T-helper 1 cell treated with Interleukin-12 subunit alpha and Interleukin-12 subunit beta and Interleukin-4 antibody, amounts not matched to agents 30 ng/mL and 1 ng/mL, for 36 hours (primary cell): ENCODE results near the gene SPOCK3. TPM values are rescaled to one million over a fixed set of nuclear protein-coding genes. Genes with fewer than 3 reads are reported as not detected.
"Not testable (repeated sequence)": the region's sequence is repeated elsewhere in the genome, so short reads cannot be mapped to it uniquely, and the experiment has no call there.

Experiments used
- intact Hi-C: fragments of 100-400 bp; cut with micrococcal nuclease; formaldehyde crosslinking; loops from one replicate; pipeline ENCODE4 v1.15.1; 2024
- total RNA-seq: library from RNA; stranded (reverse); gene quantifications from 2 replicates; pipeline ENCODE4 v1.2.3, GENCODE V29; 2022

Gene SPOCK3
- total RNA-seq, 1 donor from 2014 or later, result not detected

GRCh38 chr4:166968219-166968618 lies 266.1 kb downstream of the SPOCK3 start:
- intact Hi-C loops, result not testable (repeated sequence)

- intact Hi-C loops, result no loop called here
Observed at GRCh38 chr4:166965562-166965961, 268.7 kb downstream of the SPOCK3 start.

- intact Hi-C loops, result no loop called here
Observed at GRCh38 chr4:166957451-166957850, 276.8 kb downstream of the SPOCK3 start.

GRCh38 chr4:166956484-166956883 lies 277.8 kb downstream of the SPOCK3 start:
- intact Hi-C loops, result no loop called here

GRCh38 chr4:166941629-166942028 lies 292.7 kb downstream of the SPOCK3 start:
- intact Hi-C loops, result no loop called here

GRCh38 chr4:166930464-166930863 lies 303.8 kb downstream of the SPOCK3 start:
- intact Hi-C loops, result no loop called here

- intact Hi-C loops, result no loop called here
Observed at GRCh38 chr4:166924424-166924823, 309.9 kb downstream of the SPOCK3 start.

- intact Hi-C loops, result no loop called here
Observed at GRCh38 chr4:166913926-166914325, 320.4 kb downstream of the SPOCK3 start.

GRCh38 chr4:166903408-166903807 lies 330.9 kb downstream of the SPOCK3 start:
- intact Hi-C loops, result no loop called here

GRCh38 chr4:166902941-166903340 lies 331.4 kb downstream of the SPOCK3 start:
- intact Hi-C loops, result no loop called here

- intact Hi-C loops, result no loop called here
Observed at GRCh38 chr4:166896254-166896653, 338.0 kb downstream of the SPOCK3 start.

- intact Hi-C loops, result no loop called here
Observed at GRCh38 chr4:166895771-166896170, 338.5 kb downstream of the SPOCK3 start.

GRCh38 chr4:166887457-166887856 lies 346.8 kb downstream of the SPOCK3 start:
- intact Hi-C loops, result no loop called here

GRCh38 chr4:166886718-166887117 lies 347.6 kb downstream of the SPOCK3 start:
- intact Hi-C loops, result no loop called here

- intact Hi-C loops, result no loop called here
Observed at GRCh38 chr4:166882221-166882620, 352.1 kb downstream of the SPOCK3 start.

- intact Hi-C loops, result no loop called here
Observed at GRCh38 chr4:166875821-166876220, 358.5 kb downstream of the SPOCK3 start.

GRCh38 chr4:166862032-166862431 lies 372.3 kb downstream of the SPOCK3 start:
- intact Hi-C loops, result no loop called here

- intact Hi-C loops, result not testable (repeated sequence)
Observed at GRCh38 chr4:166850398-166850797, 383.9 kb downstream of the SPOCK3 start.

- intact Hi-C loops, result no loop called here
Observed at GRCh38 chr4:166846939-166847338, 387.4 kb downstream of the SPOCK3 start.

- intact Hi-C loops, result no loop called here
Observed at GRCh38 chr4:166842795-166843261, 391.5 kb downstream of the SPOCK3 start.

GRCh38 chr4:166839615-166840251 lies 394.6 kb downstream of the SPOCK3 start:
- intact Hi-C loops, result no loop called here

- intact Hi-C loops, result no loop called here
Observed at GRCh38 chr4:166838975-166839614, 395.2 kb downstream of the SPOCK3 start.

GRCh38 chr4:166836865-166837264 lies 397.4 kb downstream of the SPOCK3 start:
- intact Hi-C loops, result no loop called here
